Measurements from ENCODE around the gene PDIA6.

Gene PDIA6

GRCh38 chr2:10778724-10779115 lies 33.9 kb downstream of the PDIA6 start:
- no peak overlapping the region for H3K9ac ChIP-seq (ENCODE audit: low read length)
- H3K27ac ChIP-seq (ENCODE audit: low read length), result no peak overlapping the region
- no peak overlapping the region for H2AFZ ChIP-seq (ENCODE audit: low read depth, low read length)
- no peak overlapping the region for H3K4me2 ChIP-seq (ENCODE audit: low read length)
- peaks cover 24% of the 10 kb centered on the region for H4K20me1 ChIP-seq (ENCODE audit: insufficient read depth, low read length)
- no peaks in the 10 kb centered on the region for H3K9me3 ChIP-seq (ENCODE audit: insufficient read depth, low read length)
- no peak for TF ChIP-seq EZH2phosphoT487 (IDR thresholded peaks at IDR 0.05; ENCODE audit: low read depth)
- TF ChIP-seq CTCF (IDR thresholded peaks at IDR 0.05; ENCODE audit: low read depth, low read length), result no peak
- peaks cover 34% of the 10 kb centered on the region for H3K36me3 ChIP-seq (replicated peaks; ENCODE audit: low read depth, low read length)
- peaks cover 3% of the 10 kb centered on the region; the same call in 1 of the 2 replicates for H3K79me2 ChIP-seq (ENCODE audit: low read length)
- no peak overlapping the region for H3K4me3 ChIP-seq (ENCODE audit: low read length)
- no peaks in the 10 kb centered on the region for H3K4me1 ChIP-seq (ENCODE audit: low read length)
- no peaks in the 10 kb centered on the region for H3K27me3 ChIP-seq (ENCODE audit: low read depth, low read length)

GRCh38 chr2:10777842-10778723 lies 34.5 kb downstream of the PDIA6 start:
- no peak overlapping the region for H3K9ac ChIP-seq (ENCODE audit: low read length)
- H4K20me1 ChIP-seq (ENCODE audit: insufficient read depth, low read length), result peaks cover 21% of the 10 kb centered on the region
- no peak overlapping the region for H3K4me3 ChIP-seq (ENCODE audit: low read length)
- H3K36me3 ChIP-seq (replicated peaks; ENCODE audit: low read depth, low read length), result peaks cover 27% of the 10 kb centered on the region
- H3K27me3 ChIP-seq (ENCODE audit: low read depth, low read length), result no peaks in the 10 kb centered on the region
- no peaks in the 10 kb centered on the region for H3K9me3 ChIP-seq (ENCODE audit: insufficient read depth, low read length)
- H3K4me2 ChIP-seq (ENCODE audit: low read length), result no peak overlapping the region
- H3K4me1 ChIP-seq (ENCODE audit: low read length), result no peaks in the 10 kb centered on the region
- peaks cover 3% of the 10 kb centered on the region; the same call in 1 of the 2 replicates for H3K79me2 ChIP-seq (ENCODE audit: low read length)
- no peak overlapping the region for H2AFZ ChIP-seq (ENCODE audit: low read depth, low read length)
- H3K27ac ChIP-seq (ENCODE audit: low read length), result no peak overlapping the region
- no peak for TF ChIP-seq CTCF (IDR thresholded peaks at IDR 0.05; ENCODE audit: low read depth, low read length)
- no peak for TF ChIP-seq EZH2phosphoT487 (IDR thresholded peaks at IDR 0.05; ENCODE audit: low read depth)

DNA sequence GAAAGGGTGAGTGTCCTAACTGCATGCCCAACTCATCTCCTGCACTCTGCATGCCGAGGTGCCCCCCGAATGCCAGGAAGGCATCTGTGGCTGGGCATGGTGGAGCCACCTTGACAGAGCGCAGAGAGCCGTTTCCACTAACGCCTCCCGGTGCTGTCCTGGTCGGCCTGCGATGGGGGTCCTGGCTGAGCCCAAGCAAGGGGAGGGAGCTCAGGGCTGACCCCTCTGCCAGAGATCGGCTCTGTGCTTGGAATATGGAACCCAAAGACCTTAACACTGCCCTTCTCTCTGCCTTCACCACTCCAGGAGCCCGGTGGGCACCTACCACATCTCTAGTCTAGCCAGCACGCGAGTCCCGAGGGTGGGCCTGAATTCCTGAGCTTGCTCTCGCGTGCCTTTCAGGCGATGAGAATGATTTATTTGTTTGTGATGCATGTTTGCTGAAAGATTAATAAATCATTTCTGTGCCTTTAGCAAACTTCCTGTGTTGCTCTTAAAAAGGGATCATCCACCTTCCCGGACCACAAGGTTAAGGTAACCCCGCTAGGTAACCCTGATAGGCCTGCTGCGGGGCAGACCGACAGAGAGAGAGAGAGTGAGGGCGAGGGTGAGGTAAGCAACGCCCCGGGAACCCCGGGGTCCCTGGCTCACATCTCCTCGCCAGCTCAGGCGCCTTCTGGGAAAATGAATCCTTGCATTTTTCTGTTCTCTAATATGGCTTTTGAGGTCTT lies 35.3 kb downstream of the PDIA6 start:
- Histone ChIP-seq H2AFZ (ENCODE audit: low read depth, low read length) (no peak overlapping the region), H3K27ac (ENCODE audit: low read length) (no peak overlapping the region), H3K4me1 (ENCODE audit: low read length) (no peaks in the 10 kb centered on the region), H3K9me3 (ENCODE audit: insufficient read depth, low read length) (no peaks in the 10 kb centered on the region), H3K27me3 (ENCODE audit: low read depth, low read length) (no peaks in the 10 kb centered on the region), H3K9ac (ENCODE audit: low read length) (no peak overlapping the region), H4K20me1 (ENCODE audit: insufficient read depth, low read length) (peaks cover 17% of the 10 kb centered on the region), H3K79me2 (ENCODE audit: low read length) (no peaks in the 10 kb centered on the region), H3K36me3 (replicated peaks; ENCODE audit: low read depth, low read length) (peaks cover 23% of the 10 kb centered on the region), H3K4me2 (ENCODE audit: low read length) (no peak overlapping the region), H3K4me3 (ENCODE audit: low read length) (no peak overlapping the region)
- TF ChIP-seq EZH2phosphoT487 (IDR thresholded peaks at IDR 0.05; ENCODE audit: low read depth) (no peak), CTCF (IDR thresholded peaks at IDR 0.05; ENCODE audit: low read depth, low read length) (no peak)

All from OCI-LY3 (cell line).